MM.1S (cell line): ENCODE results near the gene C2CD2L.

ENCODE experiments used
- CTCF ChIP-seq: fragments of 300-600 bp; sonication (generic); IDR thresholded peaks from 2 replicates; pipeline ENCODE4 v1.5.1; 2016; ENCODE audit warnings: antibody characterized with exemption, low read length, mixed read lengths
- EZH2phosphoT487 ChIP-seq: fragments of 300-600 bp; sonication (generic); IDR thresholded peaks from 2 replicates; pipeline ENCODE4 v1.6.1; 2018; ENCODE audit warnings: antibody characterized with exemption, low read length

- no peak for TF ChIP-seq CTCF
- no peak for TF ChIP-seq EZH2phosphoT487
Observed at GRCh38 chr11:119115484-119116234, 8.5 kb downstream of the C2CD2L start.
